Stimulated activated CD8-positive, alpha-beta memory T cell treated with anti-CD3 and anti-CD28 coated beads, Interleukin-7, amount 100 ng/mL, for 24 hours (primary cell): Measurements from ENCODE around the gene CIRBP.
"Not testable (repeated sequence)": the region's sequence is repeated elsewhere in the genome, so short reads cannot be mapped to it uniquely, and the experiment has no call there.

ENCODE experiments used
- DNase-seq: peaks from one replicate; pipeline ENCODE4 v3.0.0-alpha.2; 2020; ENCODE audit warnings: low read depth

The CIRBP gene

DNA sequence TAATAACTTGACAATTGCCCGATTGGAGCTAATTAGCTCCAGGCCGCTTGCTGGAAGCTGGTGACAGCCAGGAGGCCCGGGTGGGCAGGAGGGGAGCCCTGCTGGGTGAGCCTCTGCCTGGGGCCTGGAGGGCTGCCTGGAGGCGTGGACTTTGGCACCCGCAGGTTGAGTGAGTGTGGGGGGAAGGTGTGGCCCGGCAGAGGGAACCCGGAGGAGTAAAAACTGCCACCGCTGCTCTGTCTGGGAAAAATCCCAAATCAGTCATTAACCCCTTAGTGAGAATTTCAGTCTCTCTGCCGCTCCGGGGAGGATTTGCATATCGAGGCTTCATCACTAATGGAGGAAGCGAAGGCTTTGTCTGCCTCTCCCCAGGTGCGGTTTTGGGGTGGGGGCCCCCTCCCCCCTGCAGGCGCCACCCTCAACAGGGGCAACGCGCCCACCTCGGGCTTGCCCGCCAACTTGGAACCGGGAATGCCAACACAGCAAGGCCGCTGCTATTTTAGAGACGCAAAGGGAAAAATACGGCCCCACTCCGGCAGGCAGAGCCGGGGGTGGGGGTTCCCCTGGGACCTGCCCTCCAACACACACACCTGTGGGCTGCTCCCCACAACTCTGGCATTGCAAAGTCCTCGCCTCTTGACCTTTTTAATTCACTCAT is 22.8 kb downstream of the CIRBP start:
- no peak for DNase-seq

DNA sequence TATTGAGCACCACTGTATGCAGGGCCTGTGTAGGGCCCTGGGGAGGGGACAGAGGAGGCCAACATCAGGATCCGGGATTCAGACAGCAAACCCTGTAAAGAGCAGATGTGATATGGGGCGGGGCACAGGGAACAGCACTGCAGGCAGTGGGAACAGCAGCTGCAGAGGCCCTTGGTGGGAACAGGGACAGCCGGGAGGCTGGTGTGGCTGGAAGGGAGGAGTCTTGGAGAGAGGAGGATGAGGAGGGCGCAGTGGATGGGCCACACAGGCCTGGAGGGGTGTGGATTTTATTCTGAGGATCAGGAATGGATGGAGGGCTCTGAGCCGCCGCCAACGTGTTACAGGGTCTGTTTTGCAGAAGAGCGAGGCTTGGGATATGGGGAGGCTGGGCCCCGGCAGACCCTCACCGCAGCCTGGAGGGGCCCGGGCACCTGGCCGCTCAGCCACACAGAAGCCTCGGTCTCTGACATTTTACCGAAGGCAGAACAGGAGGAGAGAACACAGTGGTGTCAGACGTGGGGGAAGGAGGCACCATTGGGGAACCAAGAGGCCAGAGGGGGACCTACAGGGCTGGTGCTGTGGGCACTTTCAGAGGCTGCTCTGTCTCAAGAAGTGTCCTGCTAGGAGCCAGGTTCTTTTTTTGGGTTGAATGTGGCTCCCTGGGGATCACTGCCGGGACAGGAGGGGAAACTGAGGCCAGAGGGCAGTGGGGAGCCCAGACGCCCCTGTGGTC is 23.5 kb downstream of the CIRBP start:
- no peak for DNase-seq

DNA sequence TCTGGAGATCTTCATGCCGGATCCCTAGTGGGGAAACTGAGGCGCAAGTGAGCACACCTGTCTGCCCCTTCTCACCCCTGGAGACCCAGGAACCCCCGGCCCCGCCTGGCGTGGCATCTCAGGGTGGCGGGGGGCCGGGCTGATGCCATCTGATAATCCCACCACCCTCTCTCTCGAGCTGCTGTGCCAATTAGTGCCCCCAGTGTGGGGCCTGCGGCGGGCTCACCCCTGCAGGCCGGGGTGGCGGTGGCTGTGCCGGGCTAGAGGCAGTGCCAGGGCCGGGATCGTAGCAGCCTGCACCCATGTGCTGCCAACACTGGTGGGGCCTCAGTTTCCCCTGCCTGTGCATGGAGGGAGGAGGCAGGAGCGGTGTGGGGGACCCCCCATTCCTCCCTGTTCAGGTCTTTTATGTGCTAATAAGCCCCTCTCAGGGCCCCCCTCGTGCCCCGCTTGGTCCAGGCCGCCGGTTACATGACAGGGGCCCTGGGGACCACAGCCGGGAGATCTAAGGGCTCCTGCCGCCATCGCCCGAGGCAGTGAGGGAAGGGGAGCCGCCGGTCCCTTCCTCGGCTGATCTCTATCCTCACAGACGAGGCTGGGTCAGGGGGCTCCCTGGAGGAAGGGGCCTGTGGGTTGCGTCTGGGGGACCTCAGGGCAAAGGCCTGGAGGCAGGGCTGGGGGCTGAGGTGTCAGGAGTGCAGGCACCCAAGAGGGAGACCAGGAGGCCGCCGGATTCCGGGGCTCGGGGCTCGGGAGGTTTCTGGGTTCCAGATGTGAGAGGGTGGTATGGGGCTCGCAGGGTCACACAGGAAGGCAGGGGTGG is 24.9 kb downstream of the CIRBP start:
- no peak for DNase-seq

DNA sequence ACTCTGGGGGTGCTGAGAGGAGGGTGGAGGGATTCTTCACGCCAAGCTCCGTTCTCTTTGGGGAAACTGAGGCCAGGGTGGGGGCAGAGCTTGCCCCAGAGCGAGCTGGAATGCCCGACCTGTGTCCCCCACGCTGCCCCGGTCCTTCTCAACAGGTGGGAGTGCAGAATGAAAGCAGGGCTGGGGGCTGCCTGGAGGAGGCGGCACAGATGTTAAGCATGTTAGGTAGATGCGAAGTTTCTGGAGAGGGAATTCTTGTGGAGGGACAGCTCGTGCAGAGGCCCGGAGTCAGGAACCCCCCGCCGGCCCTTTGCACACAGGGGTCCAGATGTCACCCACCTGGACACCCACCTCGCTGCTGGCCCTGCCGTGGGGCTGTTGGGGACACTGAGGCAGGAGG is 25.6 kb downstream of the CIRBP start:
- DNase-seq: no peak

DNA sequence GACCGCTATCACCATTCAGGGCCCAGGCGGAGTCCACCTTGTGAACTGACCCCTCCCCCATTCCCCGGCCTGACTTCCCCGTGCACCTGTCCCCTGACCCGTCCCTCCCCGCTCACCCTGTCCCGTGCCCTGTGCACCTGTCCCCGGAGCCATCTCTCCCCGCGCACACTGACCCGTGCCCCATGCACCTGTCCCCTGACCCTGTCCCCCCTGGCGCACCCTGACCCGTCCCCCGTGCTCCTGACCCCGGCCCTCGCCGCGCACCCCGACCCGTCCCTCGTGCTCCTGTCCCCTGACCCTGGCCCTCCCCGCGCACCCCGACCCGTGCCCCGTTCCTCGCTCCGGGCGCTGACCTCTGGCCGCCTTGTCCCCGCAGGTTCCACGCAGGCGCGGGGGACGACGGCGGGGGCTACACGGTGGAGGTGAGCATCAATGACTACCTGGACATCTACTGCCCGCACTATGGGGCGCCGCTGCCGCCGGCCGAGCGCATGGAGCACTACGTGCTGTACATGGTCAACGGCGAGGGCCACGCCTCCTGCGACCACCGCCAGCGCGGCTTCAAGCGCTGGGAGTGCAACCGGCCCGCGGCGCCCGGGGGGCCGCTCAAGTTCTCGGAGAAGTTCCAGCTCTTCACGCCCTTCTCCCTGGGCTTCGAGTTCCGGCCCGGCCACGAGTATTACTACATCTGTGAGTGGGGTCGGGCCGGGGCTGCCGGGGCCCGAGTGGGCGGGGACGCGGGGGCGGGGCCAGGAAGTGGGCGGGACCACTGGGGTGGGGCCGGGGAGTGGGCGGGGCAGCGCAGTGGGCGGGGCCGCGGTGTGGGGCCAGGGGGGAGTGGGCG is 26.3 kb downstream of the CIRBP start:
- no peak for DNase-seq

DNA sequence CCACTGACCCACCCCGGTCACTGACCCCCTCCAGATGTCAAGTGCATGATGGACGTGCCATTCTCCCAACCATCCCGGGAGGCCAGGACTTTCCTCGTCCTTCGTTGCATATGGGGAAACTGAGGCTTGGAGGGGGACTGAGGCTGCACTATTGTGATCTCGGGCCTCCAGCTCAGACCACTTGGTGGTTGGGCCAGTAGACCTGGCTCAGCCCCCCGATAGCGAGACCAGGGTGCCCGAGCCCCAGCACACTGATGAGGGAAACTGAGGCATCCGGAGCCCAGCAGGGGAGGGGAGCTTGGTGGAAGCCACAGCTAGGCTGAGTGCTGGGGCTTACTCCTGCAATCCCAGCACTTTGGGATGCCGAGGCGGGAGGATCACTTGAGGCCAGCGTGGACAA is 26.9 kb downstream of the CIRBP start:
- DNase-seq: no peak

DNA sequence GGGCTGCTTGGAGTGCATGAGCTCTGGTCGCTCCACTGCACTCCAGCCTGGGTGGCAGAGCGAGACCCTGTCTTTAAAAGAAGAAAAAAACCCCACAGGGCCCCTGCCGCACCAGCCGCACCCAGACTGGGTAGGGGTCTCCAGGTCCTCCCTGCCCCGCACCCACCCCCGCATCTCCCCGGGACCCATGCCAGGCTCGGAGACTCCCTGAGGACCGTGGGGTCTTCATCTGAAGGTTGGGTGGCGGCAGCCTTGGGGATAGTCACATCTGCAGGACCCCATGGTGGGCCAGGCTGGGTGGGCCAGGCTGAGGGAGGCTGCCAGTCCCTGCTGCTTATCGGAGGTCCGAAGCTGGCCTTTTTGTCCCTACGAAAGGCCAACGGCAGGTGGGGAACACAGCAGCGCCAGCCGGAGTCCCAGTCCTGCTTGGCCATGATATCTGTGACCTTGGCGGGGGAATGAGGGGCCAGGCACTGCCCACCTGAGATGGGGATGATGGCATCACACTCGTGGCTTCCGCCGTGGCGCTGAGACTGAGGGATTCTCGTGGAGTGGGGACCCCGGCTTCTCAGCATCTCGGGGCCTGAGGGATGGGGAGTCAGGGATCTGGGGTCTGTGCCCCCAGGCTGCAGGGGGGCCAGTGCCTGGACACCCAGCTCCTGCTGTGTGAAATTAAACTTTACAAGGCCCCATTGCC is 27.6 kb downstream of the CIRBP start:
- DNase-seq: no peak

DNA sequence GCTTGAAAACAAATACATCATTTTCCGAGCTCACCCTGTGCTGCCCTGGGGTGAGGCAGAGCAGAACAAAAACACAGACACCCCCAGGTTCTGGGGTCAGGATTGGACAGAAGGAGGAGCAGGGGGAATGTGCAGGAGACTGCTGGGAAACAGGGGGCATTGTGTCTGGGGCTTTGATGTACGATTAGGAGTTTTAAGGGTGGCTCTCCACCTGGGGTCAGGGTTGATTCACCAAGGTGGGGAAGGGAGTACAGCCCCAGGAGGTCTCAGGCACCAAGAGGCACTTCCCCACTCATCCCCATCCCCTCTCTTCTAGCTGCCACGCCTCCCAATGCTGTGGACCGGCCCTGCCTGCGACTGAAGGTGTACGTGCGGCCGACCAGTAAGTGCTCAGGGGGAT is 29.1 kb downstream of the CIRBP start:
- DNase-seq: no peak

DNA sequence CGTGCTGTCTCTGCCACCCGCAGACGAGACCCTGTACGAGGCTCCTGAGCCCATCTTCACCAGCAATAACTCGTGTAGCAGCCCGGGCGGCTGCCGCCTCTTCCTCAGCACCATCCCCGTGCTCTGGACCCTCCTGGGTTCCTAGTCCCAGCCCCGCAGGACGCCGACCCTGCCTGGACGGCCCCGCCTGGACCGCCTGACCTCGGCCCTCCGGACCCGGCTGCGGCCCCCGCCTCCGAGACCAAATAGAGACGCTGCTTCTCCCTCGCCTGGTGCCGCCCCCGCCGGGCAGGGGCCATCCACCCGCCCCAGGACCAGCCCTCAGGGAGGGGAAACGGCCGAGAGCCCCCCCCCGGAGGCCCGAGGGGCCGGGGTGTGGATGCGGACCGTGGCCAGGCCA is 30.7 kb downstream of the CIRBP start:
- DNase-seq: no peak

DNA sequence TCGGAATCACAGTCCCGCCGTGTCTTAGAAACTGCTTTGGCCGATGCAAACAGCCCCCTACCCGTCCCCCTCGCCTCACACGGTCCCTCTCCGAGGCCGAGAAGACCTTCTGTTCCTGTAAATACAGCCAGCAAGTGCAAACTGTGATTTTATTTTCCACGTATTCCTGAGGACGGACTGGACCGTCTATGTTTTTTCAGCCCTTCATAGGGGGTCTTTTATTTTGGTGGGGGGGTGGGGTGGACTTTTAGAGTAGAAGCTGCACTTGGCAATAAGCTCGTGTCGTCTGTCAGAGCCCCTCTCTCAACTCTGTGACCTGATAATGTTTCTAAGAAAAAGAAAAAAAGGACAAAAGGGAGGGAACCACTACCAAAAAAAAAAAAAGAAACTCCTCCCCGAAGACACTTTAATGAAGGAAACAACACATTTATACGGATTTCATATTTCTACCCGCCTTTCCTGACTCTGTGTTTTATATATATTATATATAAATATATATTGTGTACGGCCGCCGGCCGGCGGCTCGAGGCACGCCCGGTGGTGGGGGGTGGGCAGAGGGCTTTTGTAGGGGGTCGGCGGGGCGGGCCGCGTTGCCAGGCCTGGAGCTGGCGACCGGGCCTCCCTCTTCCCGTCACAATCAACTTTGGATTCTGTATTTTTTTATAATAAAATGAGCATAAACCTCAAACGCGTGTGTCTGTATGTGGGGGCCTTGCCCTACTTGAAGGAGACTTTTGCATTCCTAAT is 31.8 kb downstream of the CIRBP start:
- DNase-seq: no peak

DNA sequence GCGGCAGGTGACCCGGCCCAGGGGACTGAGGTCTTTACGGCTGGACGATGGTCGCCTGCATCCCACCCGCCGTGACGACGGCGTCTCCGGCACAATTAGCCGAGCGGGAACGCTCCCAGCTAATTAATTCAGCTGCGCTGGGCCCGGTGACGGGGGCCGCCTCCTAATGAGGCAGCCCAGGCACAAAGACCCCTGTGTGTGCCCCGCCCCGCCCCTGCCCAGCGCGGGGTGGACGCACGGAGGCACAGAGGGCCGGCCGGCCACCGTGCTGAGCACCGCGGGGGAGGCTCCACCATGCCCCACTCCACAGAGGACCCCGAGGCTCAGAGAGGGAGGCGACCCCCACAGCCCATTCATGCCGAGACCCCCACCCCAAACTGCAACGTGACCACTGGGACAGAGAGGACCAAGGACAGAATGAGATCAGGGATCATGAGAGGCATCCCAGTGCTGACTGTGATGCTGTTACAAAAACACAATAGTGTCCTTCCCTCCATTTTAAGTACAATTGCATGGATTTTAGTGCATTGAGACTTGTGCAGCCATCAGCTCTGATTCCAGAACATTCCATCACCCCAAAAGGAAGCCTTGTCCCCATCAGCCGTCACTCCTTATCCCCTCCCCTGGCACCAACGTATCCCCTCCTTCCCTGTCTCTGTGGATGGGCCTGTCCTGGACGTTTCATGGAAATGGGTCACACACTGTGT is 33.6 kb downstream of the CIRBP start:
- DNase-seq: no peak

DNA sequence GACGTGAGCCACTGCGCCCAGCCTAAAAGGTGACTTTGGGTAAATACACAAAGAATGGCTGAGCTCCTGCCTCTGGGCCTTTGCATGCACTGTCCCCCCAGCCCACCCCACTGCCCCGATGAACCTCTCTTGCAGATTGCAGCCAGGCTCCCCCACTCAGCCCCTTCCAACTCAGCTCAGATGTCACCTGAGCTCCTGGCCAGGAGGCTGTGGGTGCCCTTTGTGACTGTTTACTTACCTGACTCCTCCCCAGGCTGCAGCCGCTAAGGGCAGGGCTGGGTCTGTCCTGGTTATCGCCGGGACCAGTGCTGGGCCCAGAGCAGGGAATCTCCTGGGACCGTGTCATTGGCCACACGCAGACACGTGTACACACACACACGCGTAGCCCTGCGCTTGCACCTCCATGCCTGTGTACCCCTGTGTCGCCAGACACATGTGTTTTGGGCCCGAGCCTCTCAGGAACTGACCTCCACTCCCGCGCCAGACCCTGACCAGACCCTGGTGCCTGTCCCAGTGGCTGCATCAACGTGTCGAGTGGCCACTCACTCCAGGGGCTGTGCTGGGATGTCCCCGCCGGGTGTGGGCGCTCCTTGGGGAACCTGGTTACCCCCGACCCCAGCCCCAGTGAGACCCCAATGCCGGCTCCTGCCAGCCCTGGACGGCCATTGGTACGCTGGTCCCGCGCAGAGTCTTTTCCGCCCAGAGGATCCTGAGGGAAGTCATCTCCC is 35.2 kb downstream of the CIRBP start:
- no peak for DNase-seq

DNA sequence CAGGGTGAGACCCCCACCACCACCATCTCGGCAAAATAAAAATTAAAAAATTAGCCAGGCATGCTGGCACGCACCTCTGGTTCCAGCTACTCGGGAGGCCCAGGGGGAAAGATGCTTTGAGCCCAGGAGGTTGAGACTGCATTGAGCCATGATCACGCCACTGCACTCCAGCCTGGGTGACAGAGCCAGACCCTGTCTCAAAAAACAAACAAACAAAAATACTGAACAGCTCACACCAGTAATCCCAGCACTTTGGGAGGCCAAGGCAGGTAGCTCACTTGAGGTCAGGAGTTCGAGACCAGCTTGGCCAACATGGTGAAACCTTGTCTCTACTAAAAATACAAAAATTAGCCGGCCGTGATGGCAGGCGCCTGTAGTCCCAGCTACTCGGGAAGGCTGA is 36.2 kb downstream of the CIRBP start:
- DNase-seq: not testable (repeated sequence)

DNA sequence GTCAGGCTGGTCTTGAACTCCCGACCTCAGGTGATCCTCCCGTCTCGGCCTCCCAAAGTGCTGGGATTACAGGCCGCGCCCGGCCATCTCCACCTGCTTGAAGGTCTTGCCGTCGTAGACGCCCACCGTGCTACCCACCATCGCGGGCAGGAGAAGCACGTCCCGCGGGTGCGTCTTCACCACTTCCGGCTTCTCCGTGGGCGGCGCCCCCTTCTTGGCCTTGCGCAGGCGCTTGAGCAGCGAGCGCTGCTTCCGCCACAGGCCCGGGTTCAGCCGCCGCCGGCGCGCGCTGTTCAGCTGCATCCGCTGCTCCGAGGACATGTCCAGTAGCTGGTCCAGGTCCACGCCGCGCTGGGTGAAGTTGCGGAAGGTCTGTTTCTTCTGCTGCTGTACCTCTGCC is 38.2 kb downstream of the CIRBP start:
- no peak for DNase-seq

DNA sequence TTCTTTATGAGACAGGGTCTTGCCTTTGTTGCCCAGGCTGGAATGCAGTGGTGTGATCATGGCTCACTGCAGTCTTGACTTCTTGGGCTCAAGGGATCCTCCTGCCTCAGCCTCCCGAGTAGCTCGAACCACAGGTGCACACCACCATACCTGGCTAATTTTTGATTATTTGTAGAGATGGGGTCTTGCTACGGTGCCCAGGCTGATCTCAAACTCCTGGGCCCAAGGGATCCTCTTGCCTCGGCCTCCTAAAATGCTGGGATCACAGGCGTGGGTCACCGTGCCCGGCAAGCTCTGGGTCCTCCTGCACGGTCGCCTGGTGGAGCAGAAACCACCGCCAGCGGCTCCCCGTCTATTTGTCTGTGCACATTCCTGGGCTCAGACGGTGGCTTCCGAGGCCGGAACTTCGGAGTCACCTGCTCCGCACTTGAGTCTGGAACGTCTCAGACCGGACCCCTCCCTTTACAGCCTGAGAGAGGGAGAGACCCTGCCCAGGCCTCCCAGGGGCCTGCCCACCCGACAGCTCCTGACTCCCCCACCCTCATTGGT is 38.7 kb downstream of the CIRBP start:
- no peak for DNase-seq

DNA sequence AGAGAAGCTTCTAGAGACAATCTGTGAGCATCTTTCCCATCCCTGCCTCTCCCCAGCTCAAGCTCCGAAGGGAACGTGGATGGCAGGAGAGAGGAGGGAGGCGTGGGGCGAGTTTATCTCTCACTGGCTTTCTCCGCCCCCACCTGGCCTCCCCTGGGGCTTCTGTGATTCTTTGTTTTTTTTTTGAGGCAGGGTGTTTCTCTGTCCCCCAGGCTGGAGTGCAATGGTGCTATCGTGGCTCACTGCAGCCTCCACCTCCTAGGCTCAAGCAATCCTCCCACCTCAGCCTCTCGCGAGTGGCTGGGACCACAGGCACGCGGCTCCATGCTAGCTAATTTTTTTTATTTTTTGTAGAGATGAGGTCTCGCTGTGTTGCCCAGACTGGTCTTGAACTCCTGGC is 39.6 kb downstream of the CIRBP start:
- DNase-seq: no peak

DNA sequence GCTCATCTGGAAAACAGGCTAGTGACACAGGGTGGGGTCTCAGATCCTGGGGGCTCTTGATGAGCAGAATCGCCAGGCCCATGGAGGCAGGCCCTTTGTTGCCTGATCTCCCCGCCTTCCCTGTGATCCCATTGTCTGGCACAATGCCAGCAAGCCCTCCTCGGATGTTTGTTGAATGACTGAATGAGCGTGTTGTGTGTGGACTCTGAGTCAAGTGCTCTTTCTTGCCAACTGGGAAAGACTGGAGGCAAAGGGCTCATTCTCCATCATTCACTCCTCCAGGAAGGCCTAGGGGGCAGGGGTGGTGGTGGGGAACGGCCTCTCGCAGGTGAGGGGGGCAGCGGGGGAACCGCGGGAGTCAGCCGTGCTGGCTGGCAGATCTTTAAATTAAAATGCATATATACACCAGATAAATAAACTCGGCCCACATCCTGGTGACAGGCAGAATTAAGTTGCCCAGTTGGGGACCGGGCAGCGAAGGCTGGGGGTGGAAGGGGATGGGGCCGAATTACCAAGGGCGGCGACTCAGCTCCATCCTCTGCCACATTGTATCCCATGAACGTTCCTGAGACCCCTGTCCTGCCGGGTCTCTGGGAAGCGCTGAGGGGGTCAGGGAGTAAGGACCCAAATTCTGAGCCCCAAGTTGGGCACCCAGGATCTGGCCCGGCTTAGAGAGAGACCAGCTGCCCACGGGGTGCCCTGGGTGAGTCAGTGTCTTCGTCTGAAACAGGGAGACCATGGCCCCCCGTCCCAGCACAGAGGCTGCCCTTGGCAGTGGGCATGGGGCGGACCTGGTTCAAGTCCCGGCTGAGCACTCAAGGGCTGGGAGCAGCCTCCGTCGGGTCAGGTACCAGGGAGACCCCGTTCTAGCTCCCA is 41.1 kb downstream of the CIRBP start:
- DNase-seq: no peak

DNA sequence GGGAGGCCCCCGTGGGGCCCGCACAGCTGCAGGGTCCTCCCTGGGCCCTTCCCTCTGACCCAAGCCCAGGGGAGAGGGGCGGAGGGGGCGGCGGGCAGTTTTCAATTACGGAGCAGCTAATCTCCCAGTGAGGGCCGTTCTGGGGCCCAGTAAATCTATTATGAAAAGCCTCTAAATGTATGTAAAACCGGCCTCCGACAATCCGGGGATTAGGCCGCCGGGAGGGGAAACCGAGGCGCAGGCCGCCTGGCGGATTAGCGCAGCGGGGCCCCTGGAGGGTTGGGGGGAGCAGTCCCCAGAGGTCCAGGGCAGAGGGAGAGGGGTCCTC is 41.7 kb downstream of the CIRBP start:
- DNase-seq: no peak
